ENCODE results near the gene CLIC3. TPM values are rescaled to one million over a fixed set of nuclear protein-coding genes. Genes with fewer than 3 reads are reported as not detected.

The CLIC3 gene, protein sequence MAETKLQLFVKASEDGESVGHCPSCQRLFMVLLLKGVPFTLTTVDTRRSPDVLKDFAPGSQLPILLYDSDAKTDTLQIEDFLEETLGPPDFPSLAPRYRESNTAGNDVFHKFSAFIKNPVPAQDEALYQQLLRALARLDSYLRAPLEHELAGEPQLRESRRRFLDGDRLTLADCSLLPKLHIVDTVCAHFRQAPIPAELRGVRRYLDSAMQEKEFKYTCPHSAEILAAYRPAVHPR
- polyA plus RNA-seq, result 3.5 TPM

- Mint-ChIP-seq H3K4me3 (peak within 1 kb of the TSS; percentile 58 to 84 (median 78)), H3K27ac (peak within 1 kb of the TSS in 2 of 3 donors; percentile 95 to 96), H3K9me3 (no peaks in the 10 kb centered on the region), H3K27me3 (peaks cover 2% of the 10 kb centered on the region), H3K4me1 (peaks cover 22 to 35% (median 31%) of the 10 kb centered on the region in 3 donors), H3K36me3 (no peaks in the 10 kb centered on the region)
These were observed at the start of gene CLIC3 for GRCh38 chr9:136996361-136997292. Gene CLIC3 (minus strand): TSS chr9:136996568. CDS start chr9:136996543, 25 bp downstream.

DNA sequence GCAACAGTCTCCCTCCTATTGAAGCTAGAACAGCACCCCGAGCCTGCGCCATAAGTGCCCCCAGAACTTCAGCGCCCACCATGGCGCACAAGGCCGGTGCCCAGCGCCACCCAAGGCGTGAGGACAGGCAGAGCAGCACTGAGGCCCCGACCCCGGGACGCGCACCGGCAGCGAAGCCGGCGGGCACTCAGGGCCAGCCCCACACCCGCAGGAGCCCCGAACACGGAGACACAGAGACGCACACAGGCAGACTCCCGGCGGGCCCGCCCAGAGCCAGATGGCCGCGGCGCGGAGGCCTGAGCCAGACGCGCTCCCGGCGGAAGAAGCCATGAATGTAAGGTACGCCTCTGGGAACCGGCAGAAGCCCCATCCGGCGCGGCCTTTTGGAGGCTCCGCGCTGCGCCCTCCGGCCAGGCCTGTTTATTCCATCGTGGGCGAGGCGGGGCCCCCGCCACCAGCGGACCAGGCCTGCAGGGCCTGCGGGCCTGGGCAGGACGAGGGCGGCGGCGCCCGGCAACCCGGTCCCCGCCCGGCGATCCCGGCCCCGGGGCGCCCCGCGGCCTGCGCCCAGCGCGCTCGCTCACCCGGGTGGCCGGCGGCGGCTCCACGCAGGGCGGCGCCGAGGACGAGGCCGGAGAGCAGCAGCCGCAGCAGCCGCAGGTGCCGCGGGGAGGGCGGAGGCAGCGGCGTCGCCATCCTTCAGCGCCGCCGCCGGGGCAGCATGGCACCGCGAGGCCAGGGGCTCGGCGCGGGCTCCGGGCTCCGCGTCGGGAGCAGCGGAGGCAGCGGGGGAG is 49.1 kb upstream of the CLIC3 start:
- Mint-ChIP-seq H3K4me1 (peaks cover 4 to 8% (median 7%) of the 10 kb centered on the region in 3 donors), H3K36me3 (no peaks in the 10 kb centered on the region), H3K27me3 (peaks cover 31% of the 10 kb centered on the region), H3K9me3 (no peaks in the 10 kb centered on the region), H3K27ac (peak overlapping the region in 1 of 3 donors; percentile 29), H3K4me3 (peak overlapping the region in 3 of 4 donors; percentile 47 to 75 (median 50))

DNA sequence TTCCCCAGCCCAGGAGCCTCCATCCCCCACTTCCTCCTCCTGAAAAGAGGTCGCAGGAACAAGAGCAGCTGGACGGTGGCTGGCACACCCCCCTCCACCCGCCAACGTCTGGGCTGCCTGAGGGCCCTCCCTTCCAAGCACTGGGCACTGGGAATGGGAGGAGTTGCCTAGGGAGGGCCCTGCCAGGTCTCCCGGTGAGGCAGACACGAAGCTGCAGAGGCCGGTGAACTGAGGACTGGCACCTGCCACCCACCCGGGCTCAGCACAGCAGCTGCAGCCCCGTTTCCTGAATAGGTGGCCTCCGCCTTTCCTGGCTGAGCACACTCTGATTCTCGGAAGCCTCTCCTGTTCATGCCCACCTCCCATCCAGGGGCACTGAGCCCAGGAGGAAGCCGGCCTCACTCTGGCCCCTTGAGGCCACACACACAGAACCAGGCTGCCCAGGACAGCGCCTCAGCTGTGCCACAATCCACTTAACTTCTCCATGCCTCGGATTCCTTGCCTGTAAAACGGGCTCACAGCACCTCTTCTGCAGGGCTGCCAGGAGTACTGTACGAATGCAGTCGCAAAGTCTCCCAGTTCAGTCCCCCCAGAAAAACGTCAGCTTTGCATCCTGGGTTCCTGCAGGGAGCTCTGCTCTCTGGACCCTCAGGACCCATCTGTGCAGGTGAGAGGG is 48.3 kb upstream of the CLIC3 start:
- Mint-ChIP-seq H3K27ac (peak overlapping the region in 2 of 3 donors; percentile 29 to 47), H3K9me3 (no peaks in the 10 kb centered on the region), H3K4me1 (peaks cover 4 to 8% (median 7%) of the 10 kb centered on the region in 3 donors), H3K36me3 (no peaks in the 10 kb centered on the region), H3K4me3 (peak overlapping the region in 3 of 4 donors; percentile 50 to 75 (median 63)), H3K27me3 (peaks cover 28% of the 10 kb centered on the region)

DNA sequence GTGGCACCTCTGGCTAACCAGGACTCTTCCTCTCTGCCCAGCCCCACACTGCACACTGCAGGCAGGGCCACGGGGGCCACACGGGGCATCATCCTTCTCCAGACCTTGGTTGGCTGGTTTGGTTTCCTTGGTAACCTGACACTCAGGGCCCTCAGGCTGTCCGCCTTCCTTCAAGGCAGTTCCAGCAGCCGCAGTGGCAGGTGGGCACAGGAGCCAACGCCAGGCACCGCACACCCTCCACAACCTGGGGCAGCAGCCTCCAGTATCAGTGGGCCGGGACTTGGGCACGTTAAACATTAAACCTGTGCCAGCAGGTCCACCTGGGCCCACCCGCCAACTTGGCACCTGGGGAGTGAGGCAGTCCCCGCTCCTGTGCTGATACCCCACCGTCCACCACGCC is 47.7 kb upstream of the CLIC3 start:
- Mint-ChIP-seq H3K4me3 (no peak overlapping the region), H3K4me1 (peaks cover 4 to 8% (median 7%) of the 10 kb centered on the region in 3 donors), H3K27ac (no peak overlapping the region), H3K9me3 (no peaks in the 10 kb centered on the region), H3K27me3 (peaks cover 24% of the 10 kb centered on the region), H3K36me3 (no peaks in the 10 kb centered on the region)

DNA sequence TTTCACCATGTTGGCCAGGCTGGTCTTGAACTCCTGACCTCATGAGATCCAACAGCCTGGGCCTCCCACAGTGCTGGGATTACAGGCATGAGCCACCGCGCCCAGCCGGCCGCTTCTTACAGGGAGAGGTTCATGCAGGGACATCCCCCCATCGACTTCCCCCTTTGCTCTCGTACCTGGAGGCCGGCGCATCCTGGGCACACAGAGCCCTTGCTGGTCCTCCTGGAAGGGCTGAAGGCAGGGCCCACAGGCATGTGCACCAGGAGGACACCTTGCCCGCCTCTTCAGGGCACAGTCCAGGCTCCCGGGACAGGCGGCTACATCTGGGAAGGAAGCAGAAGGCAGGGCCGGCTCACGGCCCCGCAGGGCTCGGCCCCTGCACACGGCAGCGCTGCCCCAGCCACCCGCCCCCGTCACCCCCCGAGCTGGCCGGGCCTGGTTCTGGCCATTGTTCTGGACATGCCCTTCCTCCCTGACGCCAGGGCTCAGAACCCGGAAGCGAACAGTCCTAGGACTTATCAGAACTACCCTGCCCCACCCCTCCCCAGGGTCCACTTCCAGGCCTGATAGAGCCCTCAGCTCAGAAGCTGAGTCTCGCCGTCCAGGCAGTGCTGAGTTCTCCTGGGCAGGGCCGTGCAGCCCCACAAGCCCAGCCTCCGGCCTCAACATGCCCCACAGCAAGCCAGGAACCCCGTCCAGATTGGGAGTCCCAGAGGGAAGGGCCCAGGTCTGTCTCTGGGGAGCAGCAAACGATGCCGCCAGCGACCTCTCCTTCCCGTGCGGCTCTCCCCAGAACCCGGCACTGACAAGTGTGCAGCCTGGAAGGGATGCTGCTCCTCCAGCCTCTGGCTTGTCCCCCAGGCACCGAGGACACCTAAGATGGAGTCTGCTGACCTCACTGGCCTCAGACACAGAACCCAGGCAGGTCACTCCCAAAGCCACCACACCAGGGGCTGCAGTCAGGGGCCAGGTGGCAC is 46.7 kb upstream of the CLIC3 start:
- Mint-ChIP-seq H3K4me1 (peaks cover 4 to 8% (median 7%) of the 10 kb centered on the region in 3 donors), H3K36me3 (no peaks in the 10 kb centered on the region)

DNA sequence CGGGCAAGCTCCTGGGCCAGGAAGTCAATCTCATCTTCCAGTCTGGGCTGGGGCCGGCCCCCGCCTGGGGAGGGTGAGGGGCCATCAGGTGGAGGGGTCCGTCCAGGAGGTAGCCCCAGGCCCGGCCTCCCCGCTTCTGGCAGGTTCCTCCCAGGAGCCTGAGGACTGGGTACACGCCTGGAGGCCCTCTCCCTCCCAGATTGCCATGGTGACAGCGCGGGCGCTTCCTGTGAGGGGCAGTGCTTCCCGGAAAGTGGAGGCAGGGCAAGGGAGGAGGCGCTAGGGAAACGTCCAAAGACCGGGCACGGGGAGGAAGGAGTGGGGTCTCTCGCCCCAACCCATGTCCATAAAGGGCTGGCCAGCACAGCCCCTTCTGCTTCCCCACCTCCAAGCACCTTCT is 44.8 kb upstream of the CLIC3 start:
- H3K27ac Mint-ChIP-seq, result no peak overlapping the region
- peaks cover 17% of the 10 kb centered on the region for H3K27me3 Mint-ChIP-seq
- H3K9me3 Mint-ChIP-seq, result no peaks in the 10 kb centered on the region
- no peaks in the 10 kb centered on the region for H3K36me3 Mint-ChIP-seq
- no peak overlapping the region for H3K4me3 Mint-ChIP-seq
- H3K4me1 Mint-ChIP-seq, result peaks cover 0 to 4% (median 4%) of the 10 kb centered on the region in 3 donors

More for the DNA sequence above, 46.7 kb upstream of the CLIC3 start:
- Mint-ChIP-seq H3K9me3 (no peaks in the 10 kb centered on the region), H3K27me3 (peaks cover 24% of the 10 kb centered on the region), H3K27ac (no peak overlapping the region), H3K4me3 (no peak overlapping the region)

GRCh38 chr9:137040568-137040967 is 44.2 kb upstream of the CLIC3 start:
- Mint-ChIP-seq H3K9me3 (no peaks in the 10 kb centered on the region), H3K4me1 (peaks cover 0 to 4% (median 4%) of the 10 kb centered on the region in 3 donors), H3K36me3 (no peaks in the 10 kb centered on the region)

DNA sequence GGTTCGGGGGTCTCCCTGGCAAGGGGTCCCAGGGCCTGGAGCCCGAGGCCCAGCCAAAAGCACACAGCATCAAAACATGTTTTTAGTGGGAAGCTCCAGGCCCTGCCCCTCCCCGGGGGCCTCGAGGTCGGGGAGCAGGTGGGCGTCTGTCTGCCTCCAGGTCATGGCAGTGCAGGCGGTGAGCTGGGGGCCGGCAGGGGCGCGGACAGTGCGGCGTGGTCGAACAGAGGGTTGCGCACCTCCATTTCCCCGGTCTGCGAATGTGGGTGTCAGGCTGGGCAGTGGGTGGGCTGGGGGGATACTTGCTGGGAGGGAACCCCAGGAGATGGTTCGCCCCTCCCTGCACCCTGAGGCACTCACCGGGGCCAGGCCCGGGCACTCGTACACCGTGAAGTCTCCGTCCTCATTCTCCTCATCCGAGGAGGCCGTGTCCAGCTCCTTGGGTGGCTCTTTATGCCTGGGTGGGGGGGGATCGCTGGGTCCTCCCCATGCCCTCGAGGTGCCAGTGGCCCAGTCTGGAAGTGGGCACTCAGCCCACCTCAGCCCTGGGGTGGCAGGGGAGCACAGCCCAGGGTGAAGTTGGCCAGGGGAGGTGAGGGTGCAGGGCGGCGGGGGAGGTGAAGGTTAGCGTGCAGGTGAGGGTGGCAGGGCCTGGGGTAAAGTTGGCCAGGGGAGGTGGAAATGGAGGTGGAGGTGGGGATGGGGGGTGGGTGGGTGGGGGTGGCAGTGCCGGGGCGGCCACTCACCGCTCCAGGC is 43.4 kb upstream of the CLIC3 start:
- Mint-ChIP-seq H3K36me3 (no peaks in the 10 kb centered on the region), H3K9me3 (no peaks in the 10 kb centered on the region), H3K27me3 (peaks cover 12% of the 10 kb centered on the region), H3K4me1 (peaks cover 3 to 6% (median 5%) of the 10 kb centered on the region in 3 donors), H3K27ac (no peak overlapping the region), H3K4me3 (no peak overlapping the region)

More at GRCh38 chr9:137040568-137040967, 44.2 kb upstream of the CLIC3 start:
- H3K27ac Mint-ChIP-seq, result no peak overlapping the region
- H3K4me3 Mint-ChIP-seq, result no peak overlapping the region
- peaks cover 17% of the 10 kb centered on the region for H3K27me3 Mint-ChIP-seq

DNA sequence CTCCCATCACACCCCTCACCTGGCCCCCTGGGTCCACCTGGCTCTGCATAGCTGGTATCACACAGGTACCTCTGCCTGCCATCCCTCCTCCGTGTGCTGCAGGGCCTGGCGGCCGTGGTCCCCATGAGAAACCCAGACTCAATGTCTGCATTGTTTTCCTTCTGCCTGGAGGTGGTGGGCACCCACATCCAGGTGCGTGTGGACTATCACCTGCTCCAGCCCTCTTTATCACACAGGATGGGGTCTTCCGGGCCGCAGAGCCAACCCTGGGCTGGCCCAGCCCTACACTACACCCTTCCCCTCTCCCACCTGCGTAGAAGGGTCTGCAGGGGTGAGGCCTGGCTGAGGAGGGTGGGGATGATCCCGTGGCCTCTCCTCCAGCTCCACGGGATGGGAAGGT is 42.5 kb upstream of the CLIC3 start:
- Mint-ChIP-seq H3K27me3 (peaks cover 6% of the 10 kb centered on the region), H3K27ac (no peak overlapping the region), H3K9me3 (no peaks in the 10 kb centered on the region), H3K36me3 (no peaks in the 10 kb centered on the region), H3K4me3 (no peak overlapping the region), H3K4me1 (peaks cover 6 to 9% (median 9%) of the 10 kb centered on the region in 3 donors)

GRCh38 chr9:137037483-137037882 is 41.1 kb upstream of the CLIC3 start:
- Mint-ChIP-seq H3K9me3 (no peaks in the 10 kb centered on the region), H3K4me1 (peaks cover 12 to 17% (median 14%) of the 10 kb centered on the region in 3 donors), H3K27me3 (no peaks in the 10 kb centered on the region), H3K36me3 (no peaks in the 10 kb centered on the region), H3K4me3 (no peak overlapping the region), H3K27ac (no peak overlapping the region)

- Mint-ChIP-seq H3K4me1 (peaks cover 14 to 19% (median 14%) of the 10 kb centered on the region in 3 donors), H3K36me3 (no peaks in the 10 kb centered on the region), H3K27me3 (no peaks in the 10 kb centered on the region), H3K27ac (no peak overlapping the region), H3K4me3 (no peak overlapping the region), H3K9me3 (no peaks in the 10 kb centered on the region)
These were observed 40.7 kb upstream of the CLIC3 start for GRCh38 chr9:137037035-137037434.

DNA sequence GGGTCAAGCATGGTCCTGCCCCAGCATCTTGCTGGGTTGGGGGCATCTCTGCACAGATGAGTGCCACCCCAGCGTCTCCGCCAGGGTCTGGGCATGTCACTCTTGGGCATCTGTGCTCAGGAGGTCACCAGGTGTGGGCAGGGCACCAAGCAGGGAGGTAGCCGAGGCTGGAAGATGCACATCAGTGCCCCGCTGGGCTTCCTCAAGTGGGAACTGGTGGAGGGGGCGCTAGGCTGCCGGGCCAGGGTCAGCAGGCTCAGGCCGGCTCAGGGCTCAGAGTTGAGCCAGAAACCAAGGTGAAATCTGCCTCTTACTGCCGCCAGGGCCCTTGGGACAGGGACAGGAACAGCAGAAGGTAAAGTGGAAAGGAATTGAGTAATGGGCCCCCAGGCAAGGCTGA is 39.6 kb upstream of the CLIC3 start:
- Mint-ChIP-seq H3K36me3 (no peaks in the 10 kb centered on the region), H3K27ac (no peak overlapping the region), H3K27me3 (no peaks in the 10 kb centered on the region), H3K4me3 (no peak overlapping the region), H3K4me1 (peaks cover 14 to 22% (median 14%) of the 10 kb centered on the region in 3 donors), H3K9me3 (no peaks in the 10 kb centered on the region)

GRCh38 chr9:137035507-137035834 is 39.1 kb upstream of the CLIC3 start:
- peak overlapping the region in 2 of 3 donors; percentile 49 to 62 for H3K27ac Mint-ChIP-seq
- H3K4me1 Mint-ChIP-seq, result peaks cover 18 to 26% (median 19%) of the 10 kb centered on the region in 3 donors
- H3K4me3 Mint-ChIP-seq, result peak overlapping the region in 3 of 4 donors; percentile 66 to 90 (median 89)
- no peaks in the 10 kb centered on the region for H3K9me3 Mint-ChIP-seq
- no peaks in the 10 kb centered on the region for H3K36me3 Mint-ChIP-seq
- H3K27me3 Mint-ChIP-seq, result no peaks in the 10 kb centered on the region
